NCI-H526 (cell line): ENCODE data around the gene ENO1.
"Not testable (repeated sequence)": the region's sequence is repeated elsewhere in the genome, so short reads cannot be mapped to it uniquely, and the experiment has no call there.

ENCODE experiments used
- DNase-seq, 2 experiments: peaks; one replicate each; lab custom pipeline; 2025; lab: John Stamatoyannopoulos, UW

ENO1 gene

GRCh38 chr1:8845104-8846097, 33.1 kb downstream of the ENO1 start:
- no peak for DNase-seq

GRCh38 chr1:8844501-8845006, 33.9 kb downstream of the ENO1 start:
- DNase-seq: no peak

- no peak for DNase-seq
Measured at GRCh38 chr1:8841395-8841794, 37.1 kb downstream of the ENO1 start.

- no peak for DNase-seq
Measured at GRCh38 chr1:8839990-8840389, 38.5 kb downstream of the ENO1 start.

- no peak for DNase-seq
Measured at GRCh38 chr1:8835941-8836643, 42.4 kb downstream of the ENO1 start.

- DNase-seq: no peak
Measured at GRCh38 chr1:8831340-8831739, 47.1 kb downstream of the ENO1 start.

GRCh38 chr1:8830732-8831131, 47.8 kb downstream of the ENO1 start:
- not testable (repeated sequence) for DNase-seq

GRCh38 chr1:8825985-8826481, 52.5 kb downstream of the ENO1 start:
- no peak for DNase-seq

- DNase-seq: no peak
Measured at GRCh38 chr1:8823295-8823664, 55.2 kb downstream of the ENO1 start.

- peak; percentile 6 to 10 for DNase-seq
Measured at GRCh38 chr1:8822373-8823294, 55.9 kb downstream of the ENO1 start.

- no peak for DNase-seq
Measured at GRCh38 chr1:8821084-8821483, 57.4 kb downstream of the ENO1 start.

- DNase-seq: not testable (repeated sequence)
Measured at GRCh38 chr1:8818789-8819188, 59.7 kb downstream of the ENO1 start.

- DNase-seq: peak in 1 of 2 experiments; percentile 25
Measured at GRCh38 chr1:8818325-8818775, 60.1 kb downstream of the ENO1 start.

GRCh38 chr1:8817412-8818324, 60.8 kb downstream of the ENO1 start, which contains the start of gene RERE:
RERE (minus strand) TSS chr1:8817640.
- peak; percentile 77 to 95 for DNase-seq

GRCh38 chr1:8816831-8817411, 61.6 kb downstream of the ENO1 start:
- DNase-seq: no peak

GRCh38 chr1:8816264-8816663, 62.2 kb downstream of the ENO1 start:
- peak in 1 of 2 experiments; percentile 15 for DNase-seq

- DNase-seq: peak; percentile 45 to 51
Measured at GRCh38 chr1:8815582-8816151, 62.8 kb downstream of the ENO1 start.

GRCh38 chr1:8814865-8815264, 63.6 kb downstream of the ENO1 start:
- peak; percentile 61 to 65 for DNase-seq

- no peak for DNase-seq
Measured at GRCh38 chr1:8813991-8814390, 64.5 kb downstream of the ENO1 start.
